ENCODE data around the gene CACNA1B. TPM values are rescaled to one million over a fixed set of nuclear protein-coding genes. Genes with fewer than 3 reads are reported as not detected.
"Not testable (repeated sequence)": the region's sequence is repeated elsewhere in the genome, so short reads cannot be mapped to it uniquely, and the experiment has no call there.

CACNA1B gene
- total and polyA plus RNA-seq, 2 experiments from 2014 or later: 0.39 to 0.60 TPM

DNA sequence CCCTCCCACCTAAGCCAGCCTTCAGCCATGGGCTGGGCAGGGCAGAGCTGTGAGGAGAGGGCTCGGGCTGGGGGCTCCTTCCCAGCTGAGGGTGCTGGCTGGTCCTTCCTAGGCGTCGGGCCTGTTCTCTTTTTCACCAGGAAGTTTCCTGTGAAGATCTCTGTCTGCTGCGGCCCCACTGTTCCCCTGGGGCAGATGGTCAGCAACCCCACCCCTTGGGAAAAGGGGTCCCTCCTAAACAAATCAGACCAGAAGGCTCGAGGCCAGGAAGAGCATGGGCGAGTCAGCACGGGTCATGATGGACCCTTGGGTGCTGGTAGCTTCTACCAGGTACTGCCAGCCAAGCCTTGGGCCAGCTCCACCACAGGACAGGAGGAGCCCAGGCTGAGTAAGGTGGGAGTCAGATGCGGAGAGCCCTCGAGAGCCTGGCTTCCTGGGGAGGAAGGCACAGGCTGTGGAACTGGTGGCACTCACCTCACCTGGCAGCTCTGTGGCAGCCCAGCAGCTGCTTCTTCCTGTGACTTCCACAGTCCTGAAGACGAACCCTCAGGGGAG, 3.5 kb downstream of the CACNA1B start:
- TF ChIP-seq, protein P1, sequence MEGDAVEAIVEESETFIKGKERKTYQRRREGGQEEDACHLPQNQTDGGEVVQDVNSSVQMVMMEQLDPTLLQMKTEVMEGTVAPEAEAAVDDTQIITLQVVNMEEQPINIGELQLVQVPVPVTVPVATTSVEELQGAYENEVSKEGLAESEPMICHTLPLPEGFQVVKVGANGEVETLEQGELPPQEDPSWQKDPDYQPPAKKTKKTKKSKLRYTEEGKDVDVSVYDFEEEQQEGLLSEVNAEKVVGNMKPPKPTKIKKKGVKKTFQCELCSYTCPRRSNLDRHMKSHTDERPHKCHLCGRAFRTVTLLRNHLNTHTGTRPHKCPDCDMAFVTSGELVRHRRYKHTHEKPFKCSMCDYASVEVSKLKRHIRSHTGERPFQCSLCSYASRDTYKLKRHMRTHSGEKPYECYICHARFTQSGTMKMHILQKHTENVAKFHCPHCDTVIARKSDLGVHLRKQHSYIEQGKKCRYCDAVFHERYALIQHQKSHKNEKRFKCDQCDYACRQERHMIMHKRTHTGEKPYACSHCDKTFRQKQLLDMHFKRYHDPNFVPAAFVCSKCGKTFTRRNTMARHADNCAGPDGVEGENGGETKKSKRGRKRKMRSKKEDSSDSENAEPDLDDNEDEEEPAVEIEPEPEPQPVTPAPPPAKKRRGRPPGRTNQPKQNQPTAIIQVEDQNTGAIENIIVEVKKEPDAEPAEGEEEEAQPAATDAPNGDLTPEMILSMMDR (IDR thresholded peaks at IDR 0.05; ENCODE audit: low read depth, low read length): no peak
- no peak for DNase-seq (ENCODE audit: low read depth in 1 of 2, low spot score in 1 of 2)
- H3K27ac ChIP-seq: no peak overlapping the region
- H3K4me1 ChIP-seq (ENCODE audit: low read depth): no peaks in the 10 kb centered on the region
- no peak overlapping the region for H3K4me3 ChIP-seq
- peaks cover 19% of the 10 kb centered on the region for H3K27me3 ChIP-seq
- H3K36me3 ChIP-seq: no peaks in the 10 kb centered on the region
- no peaks in the 10 kb centered on the region for H3K9me3 ChIP-seq (ENCODE audit: low read depth)

GRCh38 chr9:137881591-137882505, 4.3 kb downstream of the CACNA1B start:
- H3K27me3 ChIP-seq: peaks cover 12% of the 10 kb centered on the region
- no peak overlapping the region for H3K4me3 ChIP-seq
- DNase-seq (ENCODE audit: low read depth in 1 of 2, low spot score in 1 of 2): no peak
- no peaks in the 10 kb centered on the region for H3K9me3 ChIP-seq (ENCODE audit: low read depth)
- TF ChIP-seq, protein P1 (IDR thresholded peaks at IDR 0.05; ENCODE audit: low read depth, low read length): no peak
- H3K36me3 ChIP-seq: no peaks in the 10 kb centered on the region
- no peaks in the 10 kb centered on the region for H3K4me1 ChIP-seq (ENCODE audit: low read depth)
- no peak overlapping the region for H3K27ac ChIP-seq

DNA sequence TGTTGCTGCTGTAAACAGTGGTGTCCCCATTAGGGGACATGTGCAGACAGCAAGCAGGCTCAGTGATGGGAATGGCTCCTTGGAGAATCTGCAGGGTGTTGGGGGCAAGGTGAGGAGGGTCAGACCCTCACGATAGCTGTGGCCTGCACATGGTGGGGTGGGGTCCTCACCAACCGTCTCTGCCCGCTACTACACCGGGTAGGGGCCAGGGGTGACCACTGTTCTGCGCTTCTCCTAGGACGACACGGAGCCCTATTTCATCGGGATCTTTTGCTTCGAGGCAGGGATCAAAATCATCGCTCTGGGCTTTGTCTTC, 4.9 kb downstream of the CACNA1B start:
- H3K9me3 ChIP-seq (ENCODE audit: low read depth): no peaks in the 10 kb centered on the region
- H3K27me3 ChIP-seq: peaks cover 6% of the 10 kb centered on the region
- H3K36me3 ChIP-seq: no peaks in the 10 kb centered on the region
- TF ChIP-seq, protein P1 (IDR thresholded peaks at IDR 0.05; ENCODE audit: low read depth, low read length): no peak
- H3K27ac ChIP-seq: no peak overlapping the region
- no peaks in the 10 kb centered on the region for H3K4me1 ChIP-seq (ENCODE audit: low read depth)
- DNase-seq (ENCODE audit: low read depth in 1 of 2, low spot score in 1 of 2): no peak
- no peak overlapping the region for H3K4me3 ChIP-seq

DNA sequence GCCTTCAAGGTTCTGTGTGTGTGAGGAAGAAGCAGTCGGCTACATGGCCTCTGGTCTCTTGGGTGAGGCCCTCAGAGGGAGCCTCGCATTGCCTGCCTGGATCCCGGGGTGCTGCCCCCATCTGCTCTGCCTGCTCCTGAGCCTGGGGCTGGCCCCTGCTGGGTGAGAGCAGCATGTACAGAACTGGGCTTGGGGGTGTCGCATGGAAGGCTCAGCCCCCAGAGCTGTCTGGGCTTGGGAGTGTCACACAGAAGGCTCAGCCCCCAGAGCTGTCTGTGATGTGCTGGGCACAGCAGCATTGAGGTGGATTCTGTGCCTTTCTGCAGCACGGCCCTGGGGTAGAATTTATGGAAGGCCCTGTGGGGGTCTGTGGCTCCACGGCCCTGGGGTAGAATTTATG, 6.4 kb downstream of the CACNA1B start:
- not testable (repeated sequence) for H3K27ac ChIP-seq; DNase-seq (ENCODE audit: low read depth in 1 of 2, low spot score in 1 of 2); H3K9me3 ChIP-seq (ENCODE audit: low read depth); H3K27me3 ChIP-seq; H3K4me1 ChIP-seq (ENCODE audit: low read depth); H3K4me3 ChIP-seq; H3K36me3 ChIP-seq

GRCh38 chr9:137884547-137884946, 7.0 kb downstream of the CACNA1B start:
- H3K27me3 ChIP-seq; H3K36me3 ChIP-seq; H3K4me1 ChIP-seq (ENCODE audit: low read depth); H3K27ac ChIP-seq; DNase-seq (ENCODE audit: low read depth in 1 of 2, low spot score in 1 of 2); H3K4me3 ChIP-seq; H3K9me3 ChIP-seq (ENCODE audit: low read depth): not testable (repeated sequence)

- H3K4me3 ChIP-seq; H3K9me3 ChIP-seq (ENCODE audit: low read depth); H3K27me3 ChIP-seq; H3K27ac ChIP-seq; H3K4me1 ChIP-seq (ENCODE audit: low read depth); DNase-seq (ENCODE audit: low read depth in 1 of 2, low spot score in 1 of 2); H3K36me3 ChIP-seq: not testable (repeated sequence)
Observed at GRCh38 chr9:137885121-137885520, 7.5 kb downstream of the CACNA1B start.

DNA sequence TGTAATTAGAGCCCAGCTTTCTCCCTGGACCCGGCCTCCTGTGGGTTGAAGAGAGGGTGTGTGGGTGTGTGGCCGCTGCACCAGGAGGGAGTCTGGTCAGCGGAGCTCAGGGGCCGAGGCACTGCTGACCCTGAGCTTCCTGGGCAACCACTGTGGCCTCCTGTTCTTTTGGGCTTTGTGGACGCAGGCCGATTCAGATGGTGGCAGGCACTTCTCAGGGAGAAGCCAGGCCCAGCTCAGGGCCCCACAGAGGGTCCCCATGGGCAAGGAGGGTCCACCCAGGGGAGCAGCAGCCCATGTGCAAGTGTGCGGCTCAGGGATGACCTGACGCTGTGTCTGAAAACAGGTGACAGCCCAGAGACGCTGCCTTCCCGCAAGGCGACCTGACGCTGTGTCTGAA, 11.0 kb downstream of the CACNA1B start:
- not testable (repeated sequence) for H3K4me1 ChIP-seq (ENCODE audit: low read depth)

DNA sequence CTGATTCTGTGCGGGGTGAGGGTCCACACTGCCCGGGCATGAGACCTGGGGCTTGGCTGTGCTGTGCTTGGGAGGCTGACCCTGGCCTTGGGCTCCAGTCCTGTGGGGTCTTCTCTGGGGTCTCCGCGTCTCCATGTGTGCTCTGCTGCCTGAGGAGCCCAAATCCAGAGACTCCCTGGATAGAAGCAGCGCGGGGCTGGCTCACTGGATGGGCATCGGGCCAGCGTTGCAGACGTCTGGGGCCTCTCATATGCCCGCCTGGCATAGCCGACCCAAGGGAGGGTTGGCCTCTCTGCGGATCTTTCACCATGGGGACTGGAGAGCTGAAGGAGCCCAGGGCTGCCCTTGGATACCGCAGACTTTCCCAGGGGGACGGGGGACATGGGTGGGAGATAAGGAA, 12.4 kb downstream of the CACNA1B start:
- not testable (repeated sequence) for H3K27me3 ChIP-seq; H3K27ac ChIP-seq; H3K4me3 ChIP-seq; DNase-seq (ENCODE audit: low read depth in 1 of 2, low spot score in 1 of 2); H3K36me3 ChIP-seq; H3K4me1 ChIP-seq (ENCODE audit: low read depth); H3K9me3 ChIP-seq (ENCODE audit: low read depth)

More for the DNA sequence above, 11.0 kb downstream of the CACNA1B start:
- not testable (repeated sequence) for H3K36me3 ChIP-seq; H3K9me3 ChIP-seq (ENCODE audit: low read depth); H3K27me3 ChIP-seq; DNase-seq (ENCODE audit: low read depth in 1 of 2, low spot score in 1 of 2); H3K4me3 ChIP-seq; H3K27ac ChIP-seq

DNA sequence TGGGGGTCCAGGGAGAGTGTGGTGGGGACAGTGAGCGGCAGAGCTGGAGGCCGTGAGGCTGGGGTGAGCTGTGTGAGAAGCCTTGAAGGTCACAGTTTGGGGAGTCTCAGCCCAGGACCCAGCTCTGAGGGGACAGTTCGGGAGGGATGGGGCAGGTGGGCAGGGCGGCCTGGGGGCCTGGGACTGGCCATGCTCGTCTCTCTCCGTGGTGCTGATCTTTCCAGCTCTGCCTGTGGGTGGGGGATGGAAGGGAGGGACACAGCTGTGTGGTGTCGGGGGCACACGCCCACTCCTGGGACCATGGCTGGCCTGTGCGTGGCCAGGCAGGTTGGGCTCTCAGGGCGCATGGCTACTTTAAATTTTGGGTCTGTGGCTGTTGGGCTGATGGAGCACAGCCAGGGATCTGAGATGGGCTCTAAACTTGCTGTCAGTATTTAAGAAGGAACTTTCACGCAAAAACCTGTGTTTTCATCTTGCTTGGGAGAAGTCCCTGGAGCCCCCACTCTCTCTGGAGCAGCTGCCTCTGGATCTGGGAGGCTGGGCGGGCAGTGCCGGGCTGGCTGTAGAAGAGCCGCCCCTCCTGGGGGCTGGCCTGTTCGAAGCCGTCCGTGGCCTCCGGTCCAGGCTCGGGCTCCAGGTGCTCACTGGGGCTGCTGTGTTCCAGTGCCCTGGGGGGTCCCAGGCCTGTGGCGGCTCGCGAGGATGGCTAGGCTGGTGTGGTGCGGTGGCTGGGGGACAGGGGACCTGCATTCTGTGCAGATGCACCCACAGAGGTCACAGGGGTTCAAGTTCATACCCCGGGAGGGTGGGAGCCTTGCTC, 13.4 kb downstream of the CACNA1B start:
- not testable (repeated sequence) for H3K4me3 ChIP-seq; H3K27ac ChIP-seq; H3K4me1 ChIP-seq (ENCODE audit: low read depth); H3K27me3 ChIP-seq; DNase-seq (ENCODE audit: low read depth in 1 of 2, low spot score in 1 of 2); H3K36me3 ChIP-seq; H3K9me3 ChIP-seq (ENCODE audit: low read depth)
